HepG2 (cell line): Measurements from ENCODE around the gene STIM1. TPM values are rescaled to one million over a fixed set of nuclear protein-coding genes. Genes with fewer than 3 reads are reported as not detected.
A peak's percentile ranks its signal among the peaks of the same experiment; 100 is the strongest.

Source experiments
- ASH2L ChIP-seq: fragments of 300-600, 200-600 bp; sonication (generic); IDR thresholded peaks from 2 replicates; pipeline ENCODE4 v1.7.0; 2017; ENCODE audit warnings: low read depth, mild to moderate bottlenecking, moderate library complexity, mixed read lengths, low read length; ENCODE audit not compliant: insufficient read length
- CEBPZ ChIP-seq: IDR thresholded peaks from 2 replicates; pipeline ENCODE4 v1.6.1; 2012; ENCODE audit warnings: low read length, improper control_type of control experiment
- CREB1 ChIP-seq, 2 experiments: fragments of 450-650 bp in 1 of 2; IDR thresholded peaks; 2 replicates each; pipeline ENCODE4 v1.6.1; 2016 to 2017; ENCODE audit warnings: control low read depth in 1 of 2, mild to moderate bottlenecking in 1 of 2, missing compliant biosample characterization in 1 of 2, missing genetic modification characterization in 1 of 2
- EZH2 ChIP-seq: conservative IDR thresholded peaks from 2 replicates; pipeline ENCODE4 v1.6.1; 2012; ENCODE audit warnings: mild to moderate bottlenecking, low read depth, low read length, moderate library complexity
- FOXA3 ChIP-seq: IDR thresholded peaks from 2 replicates; pipeline ENCODE4 v1.6.1; 2016; ENCODE audit warnings: missing genetic modification reagents, missing compliant biosample characterization
- FOXP1 ChIP-seq, 2 experiments: fragments of 450-650 bp in 1 of 2; IDR thresholded peaks; 2 replicates each; pipeline ENCODE4 v1.6.1; 2017 to 2018; ENCODE audit warnings: antibody characterized with exemption in 1 of 2
- GZF1 ChIP-seq: sonication (generic); formaldehyde crosslinking; IDR thresholded peaks from 2 replicates; pipeline ENCODE4 v1.5.1; 2020; ENCODE audit warnings: mild to moderate bottlenecking, missing genetic modification reagents
- KLF9 ChIP-seq: IDR thresholded peaks from 2 replicates; pipeline ENCODE4 v1.6.1; 2016; ENCODE audit warnings: low read depth
- NCOA1 ChIP-seq: sonication (generic); formaldehyde crosslinking; IDR thresholded peaks from 2 replicates; pipeline ENCODE4 v1.9.0; 2021; ENCODE audit warnings: missing genetic modification reagents
- NPAS2 ChIP-seq: sonication (generic); formaldehyde crosslinking; IDR thresholded peaks from 2 replicates; pipeline ENCODE4 v1.8.0; 2022; ENCODE audit warnings: mild to moderate bottlenecking, missing genetic modification reagents, borderline replicate concordance
- POLR2AphosphoS5 ChIP-seq: IDR thresholded peaks from 2 replicates; pipeline ENCODE4 v1.6.1; 2012; ENCODE audit warnings: low read depth, low read length
- REL ChIP-seq: sonication (generic); formaldehyde crosslinking; conservative IDR thresholded peaks from 2 replicates; pipeline ENCODE4 v1.8.0; 2022; ENCODE audit warnings: mild to moderate bottlenecking, missing genetic modification reagents, moderate library complexity
- SOX6 ChIP-seq, 2 experiments: fragments of 450-650 bp in 1 of 2; sonication (generic) in 1 of 2; formaldehyde crosslinking in 1 of 2; IDR thresholded peaks; 2 replicates each; pipeline versions ENCODE4 v1.4.0 to v1.6.1; 2017 to 2020; ENCODE audit warnings: antibody characterized with exemption in 1 of 2, mild to moderate bottlenecking in 1 of 2, missing genetic modification reagents in 1 of 2
- TBX3 ChIP-seq: fragments of 450-650 bp; IDR thresholded peaks from 2 replicates; pipeline ENCODE4 v1.6.1; 2017; ENCODE audit warnings: antibody characterized with exemption, mild to moderate bottlenecking, inconsistent platforms, borderline replicate concordance
- TCF7L2 ChIP-seq: IDR thresholded peaks from 2 replicates; pipeline ENCODE4 v1.6.1; 2011; ENCODE audit warnings: mild to moderate bottlenecking, low read depth, low read length, moderate library complexity
- ZKSCAN5 ChIP-seq: sonication (generic); formaldehyde crosslinking; IDR thresholded peaks from 2 replicates; pipeline ENCODE4 v1.5.1; 2020; ENCODE audit warnings: mild to moderate bottlenecking, missing genetic modification reagents
- ZNF280D ChIP-seq: sonication (generic); formaldehyde crosslinking; IDR thresholded peaks from 2 replicates; pipeline ENCODE4 v1.5.1; 2020; ENCODE audit warnings: mild to moderate bottlenecking, missing genetic modification reagents
- ZSCAN29 ChIP-seq: sonication (generic); formaldehyde crosslinking; conservative IDR thresholded peaks from 2 replicates; pipeline ENCODE4 v1.4.0; 2020; ENCODE audit warnings: mild to moderate bottlenecking, missing genetic modification reagents
- polyA plus RNA-seq, 8 experiments: library from polyadenylated mRNA; depleted of rRNA in 3 of 8; stranded (reverse) in 7 of 8; unstranded in 1 of 8; fragments of >200 nt; fragmentation: Illumina TruSeq in 4 of 8; extraction: Trizol in 4 of 8; gene quantifications; 2 replicates each; pipeline versions ENCODE4 v1.2.1 to v1.2.3, GENCODE V29; 2011 to 2016; ENCODE audit warnings: low read depth in 4 of 8, missing spikeins in 1 of 8, mixed read lengths in 1 of 8; ENCODE audit not compliant: insufficient read depth in 1 of 8
- total RNA-seq, 5 experiments: library from RNA; depleted of rRNA; stranded (reverse); fragments of >200 nt; fragmentation: Illumina TruSeq; extraction: Trizol; gene quantifications; 2 replicates each; pipeline ENCODE4 v1.2.3, GENCODE V29; 2016; ENCODE audit warnings: low read depth in 1 of 5

The STIM1 gene
- total and polyA plus RNA-seq, 2 of the 13 experiments (the other 11 are each of a cell fraction or from before 2014, with no cell fraction given): 19.2 to 28.5 TPM

GRCh38 chr11:3959015-3959902, 103.8 kb downstream of the STIM1 start (continued):
- TF ChIP-seq FOXA3 (peak; percentile 30; the same call in 1 of the 2 replicates), REL (CRISPR knock-in tag) (no peak), ZSCAN29 (CRISPR knock-in tag) (no peak), TCF7L2 (peak; percentile 72), NCOA1 (CRISPR knock-in tag) (peak; percentile 71; the same call in 1 of the 2 replicates), CREB1 (IDR thresholded peaks at IDR 0.05) (no peak), CREB1 (CRISPR knock-in tag; IDR thresholded peaks at IDR 0.05) (no peak), NPAS2 (CRISPR knock-in tag) (no peak), POLR2AphosphoS5 (no peak), KLF9 (CRISPR knock-in tag) (no peak), ASH2L (peak; percentile 6), CEBPZ (no peak), FOXP1 (IDR thresholded peaks at IDR 0.05) (no peak), FOXP1 (CRISPR knock-in tag; IDR thresholded peaks at IDR 0.05) (peak; percentile 41; the same call in 1 of the 2 replicates), TBX3 (no peak), EZH2 (no peak), GZF1 (CRISPR knock-in tag) (no peak), ZNF280D (CRISPR knock-in tag) (0 out of 2 replicates have a peak, but pooled peaks have one; percentile 26), SOX6 (IDR thresholded peaks at IDR 0.05) (no peak), SOX6 (CRISPR knock-in tag; IDR thresholded peaks at IDR 0.05) (peak; percentile 72), ZKSCAN5 (CRISPR knock-in tag) (no peak)
